ENCODE measurements around the gene EHF.

Gene EHF

GRCh38 chr11:34620202-34620601 is 691 bp upstream of the EHF start:
- no peaks in the 10 kb centered on the region for H3K36me3 ChIP-seq (ENCODE audit: insufficient read depth, low read length)
- H3K4me3 ChIP-seq (ENCODE audit: low read length) = no peak overlapping the region
- no peaks in the 10 kb centered on the region for H3K9me3 ChIP-seq (ENCODE audit: low read length)

GRCh38 chr11:34621876-34622275 is 983 bp downstream of the EHF start:
- H2AFZ ChIP-seq (ENCODE audit: low read depth, low read length) = no peak overlapping the region
- H3K27me3 ChIP-seq (ENCODE audit: insufficient read depth, low read length) = no peaks in the 10 kb centered on the region
- no peak overlapping the region for H3K4me3 ChIP-seq (ENCODE audit: low read length)
- H3K4me1 ChIP-seq (ENCODE audit: insufficient read depth, low read length) = no peaks in the 10 kb centered on the region
- H3K9me3 ChIP-seq (ENCODE audit: low read length) = no peaks in the 10 kb centered on the region
- H3K36me3 ChIP-seq (ENCODE audit: insufficient read depth, low read length) = no peaks in the 10 kb centered on the region

More at GRCh38 chr11:34620202-34620601, 691 bp upstream of the EHF start:
- Histone ChIP-seq H3K27me3 (ENCODE audit: insufficient read depth, low read length) (no peaks in the 10 kb centered on the region), H3K4me1 (ENCODE audit: insufficient read depth, low read length) (no peaks in the 10 kb centered on the region), H2AFZ (ENCODE audit: low read depth, low read length) (no peak overlapping the region)

GRCh38 chr11:34623463-34623862 is 2.6 kb downstream of the EHF start:
- no peak overlapping the region for H2AFZ ChIP-seq (ENCODE audit: low read depth, low read length)
- no peaks in the 10 kb centered on the region for H3K9me3 ChIP-seq (ENCODE audit: low read length)
- H3K4me1 ChIP-seq (ENCODE audit: insufficient read depth, low read length) = no peaks in the 10 kb centered on the region
- no peak overlapping the region for H3K4me3 ChIP-seq (ENCODE audit: low read length)
- H3K27me3 ChIP-seq (ENCODE audit: insufficient read depth, low read length) = no peaks in the 10 kb centered on the region
- H3K36me3 ChIP-seq (ENCODE audit: insufficient read depth, low read length) = no peaks in the 10 kb centered on the region

- no peaks in the 10 kb centered on the region for H3K36me3 ChIP-seq (ENCODE audit: insufficient read depth, low read length)
- no peak overlapping the region for H2AFZ ChIP-seq (ENCODE audit: low read depth, low read length)
- no peaks in the 10 kb centered on the region for H3K27me3 ChIP-seq (ENCODE audit: insufficient read depth, low read length)
- H3K4me1 ChIP-seq (ENCODE audit: insufficient read depth, low read length) = no peaks in the 10 kb centered on the region
- no peaks in the 10 kb centered on the region for H3K9me3 ChIP-seq (ENCODE audit: low read length)
- H3K4me3 ChIP-seq (ENCODE audit: low read length) = no peak overlapping the region
These were observed 3.2 kb downstream of the EHF start for GRCh38 chr11:34624069-34624468.

- H3K27me3 ChIP-seq (ENCODE audit: insufficient read depth, low read length) = no peaks in the 10 kb centered on the region
- H3K36me3 ChIP-seq (ENCODE audit: insufficient read depth, low read length) = no peaks in the 10 kb centered on the region
- H3K4me3 ChIP-seq (ENCODE audit: low read length) = no peak overlapping the region
- no peak overlapping the region for H2AFZ ChIP-seq (ENCODE audit: low read depth, low read length)
- no peaks in the 10 kb centered on the region for H3K9me3 ChIP-seq (ENCODE audit: low read length)
- no peaks in the 10 kb centered on the region for H3K4me1 ChIP-seq (ENCODE audit: insufficient read depth, low read length)
These were observed 4.7 kb downstream of the EHF start for GRCh38 chr11:34625576-34625975.

GRCh38 chr11:34626393-34626792 is 5.5 kb downstream of the EHF start:
- Histone ChIP-seq H3K9me3 (ENCODE audit: low read length) (no peaks in the 10 kb centered on the region), H3K4me1 (ENCODE audit: insufficient read depth, low read length) (no peaks in the 10 kb centered on the region)

GRCh38 chr11:34627197-34627596 is 6.3 kb downstream of the EHF start:
- peaks cover 4% of the 10 kb centered on the region for H3K4me1 ChIP-seq (ENCODE audit: insufficient read depth, low read length)
- no peak overlapping the region for H3K4me3 ChIP-seq (ENCODE audit: low read length)
- H3K36me3 ChIP-seq (ENCODE audit: insufficient read depth, low read length) = no peaks in the 10 kb centered on the region
- no peaks in the 10 kb centered on the region for H3K27me3 ChIP-seq (ENCODE audit: insufficient read depth, low read length)
- no peaks in the 10 kb centered on the region for H3K9me3 ChIP-seq (ENCODE audit: low read length)
- no peak overlapping the region for H2AFZ ChIP-seq (ENCODE audit: low read depth, low read length)

More at GRCh38 chr11:34626393-34626792, 5.5 kb downstream of the EHF start:
- no peaks in the 10 kb centered on the region for H3K27me3 ChIP-seq (ENCODE audit: insufficient read depth, low read length)
- no peaks in the 10 kb centered on the region for H3K36me3 ChIP-seq (ENCODE audit: insufficient read depth, low read length)
- no peak overlapping the region for H3K4me3 ChIP-seq (ENCODE audit: low read length)
- no peak overlapping the region for H2AFZ ChIP-seq (ENCODE audit: low read depth, low read length)

GRCh38 chr11:34629711-34630110 is 8.8 kb downstream of the EHF start:
- H3K4me1 ChIP-seq (ENCODE audit: insufficient read depth, low read length) = peaks cover 13% of the 10 kb centered on the region
- no peak overlapping the region for H2AFZ ChIP-seq (ENCODE audit: low read depth, low read length)
- H3K36me3 ChIP-seq (ENCODE audit: insufficient read depth, low read length) = no peaks in the 10 kb centered on the region
- H3K4me3 ChIP-seq (ENCODE audit: low read length) = no peak overlapping the region
- H3K27me3 ChIP-seq (ENCODE audit: insufficient read depth, low read length) = no peaks in the 10 kb centered on the region
- H3K9me3 ChIP-seq (ENCODE audit: low read length) = no peaks in the 10 kb centered on the region

- no peaks in the 10 kb centered on the region for H3K9me3 ChIP-seq (ENCODE audit: low read length)
- H2AFZ ChIP-seq (ENCODE audit: low read depth, low read length) = no peak overlapping the region
- H3K27me3 ChIP-seq (ENCODE audit: insufficient read depth, low read length) = no peaks in the 10 kb centered on the region
- H3K4me3 ChIP-seq (ENCODE audit: low read length) = no peak overlapping the region
- no peaks in the 10 kb centered on the region for H3K36me3 ChIP-seq (ENCODE audit: insufficient read depth, low read length)
- H3K4me1 ChIP-seq (ENCODE audit: insufficient read depth, low read length) = peaks cover 13% of the 10 kb centered on the region
These were observed 9.7 kb downstream of the EHF start for GRCh38 chr11:34630544-34630943.

GRCh38 chr11:34631297-34631696 is 10.4 kb downstream of the EHF start:
- no peaks in the 10 kb centered on the region for H3K36me3 ChIP-seq (ENCODE audit: insufficient read depth, low read length)
- H3K4me1 ChIP-seq (ENCODE audit: insufficient read depth, low read length) = peaks cover 13% of the 10 kb centered on the region
- H2AFZ ChIP-seq (ENCODE audit: low read depth, low read length) = no peak overlapping the region
- H3K4me3 ChIP-seq (ENCODE audit: low read length) = no peak overlapping the region
- no peaks in the 10 kb centered on the region for H3K27me3 ChIP-seq (ENCODE audit: insufficient read depth, low read length)
- no peaks in the 10 kb centered on the region for H3K9me3 ChIP-seq (ENCODE audit: low read length)

- Histone ChIP-seq H3K9me3 (ENCODE audit: low read length) (no peaks in the 10 kb centered on the region), H3K4me3 (ENCODE audit: low read length) (no peak overlapping the region), H2AFZ (ENCODE audit: low read depth, low read length) (no peak overlapping the region), H3K4me1 (ENCODE audit: insufficient read depth, low read length) (peaks cover 13% of the 10 kb centered on the region), H3K27me3 (ENCODE audit: insufficient read depth, low read length) (no peaks in the 10 kb centered on the region), H3K36me3 (ENCODE audit: insufficient read depth, low read length) (no peaks in the 10 kb centered on the region)
These were observed 10.8 kb downstream of the EHF start for GRCh38 chr11:34631737-34632104.

- no peak overlapping the region for H2AFZ ChIP-seq (ENCODE audit: low read depth, low read length)
- no peaks in the 10 kb centered on the region for H3K36me3 ChIP-seq (ENCODE audit: insufficient read depth, low read length)
- H3K27me3 ChIP-seq (ENCODE audit: insufficient read depth, low read length) = no peaks in the 10 kb centered on the region
- no peaks in the 10 kb centered on the region for H3K9me3 ChIP-seq (ENCODE audit: low read length)
- H3K4me1 ChIP-seq (ENCODE audit: insufficient read depth, low read length) = peaks cover 13% of the 10 kb centered on the region
- no peak overlapping the region for H3K4me3 ChIP-seq (ENCODE audit: low read length)
These were observed 11.4 kb downstream of the EHF start for GRCh38 chr11:34632105-34632791.

GRCh38 chr11:34633640-34633989 is 12.7 kb downstream of the EHF start:
- Histone ChIP-seq H3K4me3 (ENCODE audit: low read length) (no peak overlapping the region), H3K27me3 (ENCODE audit: insufficient read depth, low read length) (no peaks in the 10 kb centered on the region), H3K36me3 (ENCODE audit: insufficient read depth, low read length) (no peaks in the 10 kb centered on the region), H3K4me1 (ENCODE audit: insufficient read depth, low read length) (peaks cover 13% of the 10 kb centered on the region), H3K9me3 (ENCODE audit: low read length) (no peaks in the 10 kb centered on the region), H2AFZ (ENCODE audit: low read depth, low read length) (no peak overlapping the region)

GRCh38 chr11:34633990-34634693 is 13.2 kb downstream of the EHF start:
- H3K27me3 ChIP-seq (ENCODE audit: insufficient read depth, low read length) = no peaks in the 10 kb centered on the region
- H3K4me1 ChIP-seq (ENCODE audit: insufficient read depth, low read length) = peaks cover 13% of the 10 kb centered on the region
- H3K9me3 ChIP-seq (ENCODE audit: low read length) = no peaks in the 10 kb centered on the region
- no peak overlapping the region for H3K4me3 ChIP-seq (ENCODE audit: low read length)
- no peaks in the 10 kb centered on the region for H3K36me3 ChIP-seq (ENCODE audit: insufficient read depth, low read length)
- H2AFZ ChIP-seq (ENCODE audit: low read depth, low read length) = no peak overlapping the region
